GM23338 (cell line): ENCODE measurements around the gene VPS26C. TPM values are rescaled to one million over a fixed set of nuclear protein-coding genes. Genes with fewer than 3 reads are reported as not detected.

Experiments used
- ATAC-seq: fragments of 200-7000 bp; cut with Tn5 transposase; 3 replicates; pipeline ENCODE4 v1.9.1; 2020
- DNase-seq: peaks from one replicate; pipeline ENCODE4 v3.0.0-alpha.2; 2015; ENCODE audit warnings: low spot score
- H2AFZ ChIP-seq: fragments of 200-600 bp; sonication (generic); 2 replicates; pipeline ENCODE4 v1.8.0; 2016; ENCODE audit warnings: antibody characterized with exemption, mild to moderate bottlenecking, moderate library complexity
- H3F3A ChIP-seq: fragments of 200-600 bp; sonication (generic); replicated peaks from 2 replicates; pipeline ENCODE4 v1.8.0; 2017; ENCODE audit warnings: antibody characterized with exemption, mixed run types, low read depth
- H3K27ac ChIP-seq: fragments of 200-600 bp; sonication (generic); 2 replicates; pipeline ENCODE4 v1.6.1; 2016; ENCODE audit warnings: low read depth
- H3K27me3 ChIP-seq: fragments of 200-600 bp; sonication (generic); 2 replicates; pipeline ENCODE4 v1.8.0; 2016; ENCODE audit warnings: mild to moderate bottlenecking, mixed run types, moderate library complexity; ENCODE audit not compliant: insufficient read depth
- H3K36me3 ChIP-seq: fragments of 200-600 bp; sonication (generic); 2 replicates; pipeline ENCODE4 v1.8.0; 2016; ENCODE audit warnings: mild to moderate bottlenecking; ENCODE audit not compliant: insufficient read depth
- H3K4me1 ChIP-seq: fragments of 200-600 bp; sonication (generic); 2 replicates; pipeline ENCODE4 v1.8.0; 2016; ENCODE audit warnings: mild to moderate bottlenecking, moderate library complexity; ENCODE audit not compliant: insufficient read depth
- H3K4me2 ChIP-seq: fragments of 200-600 bp; sonication (generic); 2 replicates; pipeline ENCODE4 v1.7.1; 2017; ENCODE audit warnings: mixed run types
- H3K4me3 ChIP-seq: fragments of 200-600 bp; sonication (generic); 2 replicates; pipeline ENCODE4 v1.6.1; 2016; ENCODE audit warnings: mixed run types
- H3K79me2 ChIP-seq: fragments of 200-600 bp; sonication (generic); replicated peaks from 2 replicates; pipeline ENCODE4 v1.8.0; 2017; ENCODE audit warnings: mild to moderate bottlenecking; ENCODE audit not compliant: insufficient read depth
- H3K9me2 ChIP-seq: fragments of 200-600 bp; sonication (generic); 2 replicates; pipeline ENCODE4 v1.8.0; 2017; ENCODE audit not compliant: insufficient read depth
- H4K20me1 ChIP-seq: fragments of 200-600 bp; sonication (generic); replicated peaks from 2 replicates; pipeline ENCODE4 v1.8.0; 2017; ENCODE audit warnings: mild to moderate bottlenecking; ENCODE audit not compliant: insufficient read depth
- H3K27ac Mint-ChIP-seq: 2 replicates; pipeline ENCODE4 v1.8.0; 2020; ENCODE audit warnings: inconsistent platforms, mild to moderate bottlenecking, moderate library complexity, mixed read lengths
- H3K27me3 Mint-ChIP-seq: 3 replicates; pipeline ENCODE4 v1.8.0; 2022; ENCODE audit warnings: low read depth, mild to moderate bottlenecking, moderate library complexity, mixed read lengths, inconsistent platforms; ENCODE audit not compliant: insufficient read depth, poor library complexity
- H3K36me3 Mint-ChIP-seq: 3 replicates; pipeline ENCODE4 v1.8.0; 2021; ENCODE audit warnings: low read depth, mild to moderate bottlenecking, inconsistent platforms, moderate library complexity, mixed read lengths
- H3K4me1 Mint-ChIP-seq: 3 replicates; pipeline ENCODE4 v1.8.0; 2020; ENCODE audit warnings: mild to moderate bottlenecking, inconsistent platforms, mixed read lengths
- H3K4me3 Mint-ChIP-seq: 3 replicates; pipeline ENCODE4 v1.8.0; 2021; ENCODE audit warnings: moderate library complexity, mild to moderate bottlenecking, inconsistent platforms, mixed read lengths
- H3K9me3 Mint-ChIP-seq: 3 replicates; pipeline ENCODE4 v1.8.0; 2020; ENCODE audit warnings: moderate library complexity, mild to moderate bottlenecking, inconsistent platforms, mixed read lengths
- CREB1 ChIP-seq: fragments of 250-450 bp; sonication (Bioruptor Pico); IDR thresholded peaks from 2 replicates; pipeline ENCODE4 v1.5.0; 2020; ENCODE audit warnings: low read depth, mild to moderate bottlenecking, moderate library complexity
- CTCF ChIP-seq, 2 experiments: fragments of 200-600 bp in 1 of 2; sonication (generic) in 1 of 2; conservative IDR thresholded peaks; 2 replicates each; pipeline versions ENCODE4 v1.5.1 to v1.6.1; 2016 to 2017; ENCODE audit warnings: antibody characterized with exemption in 2 of 2, low read depth in 2 of 2, mild to moderate bottlenecking in 2 of 2, moderate library complexity in 1 of 2
- ETS1 ChIP-seq: IDR thresholded peaks from 2 replicates; pipeline ENCODE4 v1.6.1; 2016; ENCODE audit warnings: antibody characterized with exemption
- EZH2 ChIP-seq: fragments of 200-600 bp; sonication (generic); IDR thresholded peaks from one replicate; pipeline ENCODE4 v1.8.0; 2017; ENCODE audit warnings: antibody characterized with exemption, mild to moderate bottlenecking, low read depth; ENCODE audit not compliant: unreplicated experiment
- EZH2phosphoT487 ChIP-seq: fragments of 200-600 bp; sonication (generic); IDR thresholded peaks from one replicate; pipeline ENCODE4 v1.8.1; 2018; ENCODE audit warnings: antibody characterized with exemption; ENCODE audit not compliant: unreplicated experiment
- JUNB ChIP-seq: IDR thresholded peaks from one replicate; pipeline ENCODE4 v1.6.1; 2016; ENCODE audit warnings: antibody characterized with exemption; ENCODE audit not compliant: unreplicated experiment
- NANOG ChIP-seq: IDR thresholded peaks from 2 replicates; pipeline ENCODE4 v1.6.1; 2016; ENCODE audit warnings: antibody characterized with exemption, borderline replicate concordance
- POLR2AphosphoS5 ChIP-seq: IDR thresholded peaks from 2 replicates; pipeline ENCODE4 v1.6.1; 2016; ENCODE audit warnings: antibody characterized with exemption, low read depth
- REST ChIP-seq: IDR thresholded peaks from one replicate; pipeline ENCODE4 v1.6.1; 2018; ENCODE audit warnings: antibody characterized with exemption; ENCODE audit not compliant: unreplicated experiment
- STAT1 ChIP-seq: IDR thresholded peaks from one replicate; pipeline ENCODE4 v1.6.1; 2016; ENCODE audit warnings: antibody characterized with exemption; ENCODE audit not compliant: unreplicated experiment
- ZNF114 ChIP-seq: fragments of 250-450 bp; sonication (Bioruptor Pico); IDR thresholded peaks from 2 replicates; pipeline ENCODE4 v1.5.0; 2020; ENCODE audit warnings: mild to moderate bottlenecking, moderate library complexity
- ZNF331 ChIP-seq: fragments of 250-450 bp; sonication (Bioruptor Pico); IDR thresholded peaks from 2 replicates; pipeline ENCODE4 v1.5.0; 2020; ENCODE audit warnings: low read depth, mild to moderate bottlenecking, moderate library complexity
- ZNF462 ChIP-seq: fragments of 250-450 bp; sonication (Bioruptor Pico); IDR thresholded peaks from 2 replicates; pipeline ENCODE4 v1.5.0; 2020; ENCODE audit warnings: mild to moderate bottlenecking, moderate library complexity
- polyA plus RNA-seq: library from polyadenylated mRNA; unstranded; fragments of >200 nt; fragmentation: Nextera tagmentation; extraction: Ambion mirVana; gene quantifications from 2 replicates; pipeline ENCODE4 v1.2.1, GENCODE V29; 2016
- total RNA-seq: library from RNA; depleted of rRNA; stranded (reverse); fragments of >200 nt; shearing (Covaris generic); gene quantifications from 2 replicates; pipeline ENCODE4 v1.2.3, GENCODE V29; 2014

VPS26C gene
- total and polyA plus RNA-seq, 2 experiments from 2014 or later: 45.1 to 91.2 TPM

GRCh38 chr21:37176716-37177115 is 90.4 kb downstream of the VPS26C start:
- H3K27ac Mint-ChIP-seq: no peak overlapping the region
- H4K20me1 ChIP-seq: no peaks in the 10 kb centered on the region
- ATAC-seq: peak; percentile 53
- H3K27ac ChIP-seq: no peak overlapping the region
- H3F3A ChIP-seq: no peaks in the 10 kb centered on the region
- no peaks in the 10 kb centered on the region for H3K9me2 ChIP-seq
- no peaks in the 10 kb centered on the region for H3K9me3 Mint-ChIP-seq
- H3K4me3 Mint-ChIP-seq: no peak overlapping the region
- H2AFZ ChIP-seq: no peak overlapping the region
- TF ChIP-seq ETS1 (no peak), EZH2phosphoT487 (no peak), REST (no peak), STAT1 (no peak), ZNF331 (no peak), ZNF114 (CRISPR knock-in tag) (no peak), EZH2 (no peak), CREB1 (CRISPR knock-in tag) (no peak), CTCF (conservative IDR thresholded peaks at IDR 0.05; ENCODE audit: low read depth in 2 of 2) (no peak), JUNB (no peak), POLR2AphosphoS5 (no peak), NANOG (no peak), ZNF462 (no peak)
- no peak overlapping the region for H3K4me3 ChIP-seq
- no peaks in the 10 kb centered on the region for H3K36me3 ChIP-seq
- H3K4me1 Mint-ChIP-seq: no peaks in the 10 kb centered on the region; the same call in 2 of the 3 replicates
- peak; percentile 20 for DNase-seq
- no peaks in the 10 kb centered on the region for H3K79me2 ChIP-seq
- no peaks in the 10 kb centered on the region for H3K27me3 ChIP-seq
- no peaks in the 10 kb centered on the region for H3K4me1 ChIP-seq
- H3K36me3 Mint-ChIP-seq: peaks cover 11% of the 10 kb centered on the region
- H3K27me3 Mint-ChIP-seq: no peaks in the 10 kb centered on the region
- H3K4me2 ChIP-seq: no peak overlapping the region
